Right atrium auricular region (tissue), 2 donors: Measurements from ENCODE around the gene TTC21B. TPM values are rescaled to one million over a fixed set of nuclear protein-coding genes. Genes with fewer than 3 reads are reported as not detected.
A peak's percentile ranks its signal among the peaks of the same experiment; 100 is the strongest.

Experiments
- DNase-seq: peaks from one replicate; pipeline ENCODE4 v3.0.0-alpha.2; 2019; ENCODE audit warnings: low spot score
- H3K27ac ChIP-seq, 2 donors: fragments of 200-600 bp; sonication (generic); 1 replicate in 1 of 2; 2 replicates in 1 of 2; pipeline ENCODE4 v1.5.1; 2016 to 2019
- H3K27me3 ChIP-seq, 2 donors: fragments of 200-600 bp; sonication (generic); one replicate each; pipeline versions ENCODE4 v1.5.1 to v1.6.0; 2017 to 2019
- H3K36me3 ChIP-seq: fragments of 200-600 bp; sonication (generic); one replicate; pipeline ENCODE4 v1.5.1; 2016
- H3K4me1 ChIP-seq, 2 donors: fragments of 200-600 bp; sonication (generic); one replicate each; pipeline versions ENCODE4 v1.5.1 to v1.6.0; 2017 to 2019
- H3K4me3 ChIP-seq, 2 donors: fragments of 200-600 bp; sonication (generic); 1 replicate in 1 of 2; 2 replicates in 1 of 2; pipeline ENCODE4 v1.5.1; 2017 to 2019; ENCODE audit warnings: mild to moderate bottlenecking in 1 of 2, moderate library complexity in 1 of 2
- H3K9me3 ChIP-seq, 2 donors: fragments of 200-600 bp; sonication (generic); one replicate each; pipeline ENCODE4 v1.5.1; 2019
- total RNA-seq, 2 donors: library from RNA; depleted of rRNA; stranded (reverse); fragments of >200 nt; gene quantifications; one replicate each; pipeline ENCODE4 v1.1.0, GENCODE V29; 2016
- TF ChIP-seq, protein P1 (sequence below), 2 donors: fragments of 200-600 bp; sonication (generic); IDR thresholded peaks; one replicate each; pipeline ENCODE4 v1.5.1; 2019; ENCODE audit warnings: antibody characterized with exemption in 2 of 2

The TTC21B gene
- total RNA-seq, 2 donors from 2014 or later: 9.9 TPM

DNA sequence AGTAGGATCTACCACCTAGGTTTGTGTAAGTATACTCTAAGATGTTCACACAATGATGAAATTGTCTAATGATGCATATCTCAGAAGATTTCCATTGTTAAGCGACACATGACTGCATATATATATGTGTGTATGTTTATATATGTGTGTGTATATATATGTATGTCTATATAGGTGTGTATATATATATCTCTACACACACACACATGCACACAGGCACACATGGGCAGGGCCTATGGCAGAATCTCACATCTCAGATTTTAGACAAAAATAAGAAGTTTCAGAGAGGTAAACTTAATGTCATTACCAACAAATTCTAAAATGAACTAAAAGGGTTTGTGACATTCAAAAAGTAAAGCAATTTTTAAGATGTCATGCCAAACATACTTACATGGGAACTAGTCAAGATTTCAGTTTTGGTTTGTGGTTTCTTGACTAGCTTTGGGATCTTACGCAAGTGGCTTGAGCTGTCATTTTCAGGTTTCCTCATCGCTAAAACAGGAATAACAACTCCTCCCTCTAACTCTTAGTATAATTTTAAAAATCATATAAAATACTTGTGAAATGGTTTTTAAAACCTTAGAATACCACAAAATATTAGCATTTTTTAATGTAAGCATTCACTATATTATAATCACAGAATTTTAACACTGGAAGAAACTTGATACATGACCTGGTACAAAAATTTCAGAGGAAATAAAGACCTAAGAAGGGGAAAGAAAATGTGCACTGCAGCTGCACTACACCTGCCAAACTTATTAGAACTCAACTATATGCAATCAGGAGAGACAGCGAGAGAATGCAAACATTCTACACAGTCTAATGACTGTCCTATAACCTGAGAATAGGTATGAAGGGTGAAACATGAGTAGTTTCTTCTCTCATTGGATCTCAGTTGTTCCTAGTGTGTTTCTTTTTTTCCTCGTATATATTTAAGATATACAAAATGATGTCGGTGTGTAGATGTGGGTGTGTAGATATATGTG, 75.7 kb downstream of the TTC21B start:
- Histone ChIP-seq H3K9me3 (no peaks in the 10 kb centered on the region), H3K36me3 (peaks cover 15% of the 10 kb centered on the region), H3K4me3 (no peak overlapping the region), H3K27me3 (no peaks in the 10 kb centered on the region), H3K27ac (no peak overlapping the region), H3K4me1 (peaks cover 0 to 2% of the 10 kb centered on the region in 2 donors)
- TF ChIP-seq, protein P1, sequence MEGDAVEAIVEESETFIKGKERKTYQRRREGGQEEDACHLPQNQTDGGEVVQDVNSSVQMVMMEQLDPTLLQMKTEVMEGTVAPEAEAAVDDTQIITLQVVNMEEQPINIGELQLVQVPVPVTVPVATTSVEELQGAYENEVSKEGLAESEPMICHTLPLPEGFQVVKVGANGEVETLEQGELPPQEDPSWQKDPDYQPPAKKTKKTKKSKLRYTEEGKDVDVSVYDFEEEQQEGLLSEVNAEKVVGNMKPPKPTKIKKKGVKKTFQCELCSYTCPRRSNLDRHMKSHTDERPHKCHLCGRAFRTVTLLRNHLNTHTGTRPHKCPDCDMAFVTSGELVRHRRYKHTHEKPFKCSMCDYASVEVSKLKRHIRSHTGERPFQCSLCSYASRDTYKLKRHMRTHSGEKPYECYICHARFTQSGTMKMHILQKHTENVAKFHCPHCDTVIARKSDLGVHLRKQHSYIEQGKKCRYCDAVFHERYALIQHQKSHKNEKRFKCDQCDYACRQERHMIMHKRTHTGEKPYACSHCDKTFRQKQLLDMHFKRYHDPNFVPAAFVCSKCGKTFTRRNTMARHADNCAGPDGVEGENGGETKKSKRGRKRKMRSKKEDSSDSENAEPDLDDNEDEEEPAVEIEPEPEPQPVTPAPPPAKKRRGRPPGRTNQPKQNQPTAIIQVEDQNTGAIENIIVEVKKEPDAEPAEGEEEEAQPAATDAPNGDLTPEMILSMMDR (IDR thresholded peaks at IDR 0.05): no peak
- no peak for DNase-seq

DNA sequence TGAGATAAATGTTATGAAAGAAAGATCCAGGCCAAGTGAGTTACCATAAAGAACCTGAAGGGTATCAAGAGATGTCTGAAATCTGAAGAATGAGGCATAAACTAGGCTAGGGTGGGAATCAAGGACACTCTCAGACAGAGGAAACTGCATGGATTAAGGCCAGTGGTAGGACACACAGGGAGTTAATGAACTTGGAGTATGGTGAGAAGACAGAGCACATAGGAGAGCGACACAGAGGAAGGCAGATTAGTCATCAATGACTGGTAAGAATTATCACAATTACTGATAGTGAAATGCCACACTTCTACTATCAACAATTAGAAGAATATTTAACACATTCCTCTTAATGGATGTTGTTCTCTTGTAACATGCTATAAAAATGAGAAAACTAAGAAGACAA, 76.9 kb downstream of the TTC21B start:
- TF ChIP-seq, protein P1 (IDR thresholded peaks at IDR 0.05): no peak
- H3K27ac ChIP-seq: no peak overlapping the region
- peaks cover 0 to 2% of the 10 kb centered on the region in 2 donors for H3K4me1 ChIP-seq
- peaks cover 15% of the 10 kb centered on the region for H3K36me3 ChIP-seq
- H3K27me3 ChIP-seq: no peaks in the 10 kb centered on the region
- no peak for DNase-seq
- H3K9me3 ChIP-seq: no peaks in the 10 kb centered on the region
- no peak overlapping the region for H3K4me3 ChIP-seq

DNA sequence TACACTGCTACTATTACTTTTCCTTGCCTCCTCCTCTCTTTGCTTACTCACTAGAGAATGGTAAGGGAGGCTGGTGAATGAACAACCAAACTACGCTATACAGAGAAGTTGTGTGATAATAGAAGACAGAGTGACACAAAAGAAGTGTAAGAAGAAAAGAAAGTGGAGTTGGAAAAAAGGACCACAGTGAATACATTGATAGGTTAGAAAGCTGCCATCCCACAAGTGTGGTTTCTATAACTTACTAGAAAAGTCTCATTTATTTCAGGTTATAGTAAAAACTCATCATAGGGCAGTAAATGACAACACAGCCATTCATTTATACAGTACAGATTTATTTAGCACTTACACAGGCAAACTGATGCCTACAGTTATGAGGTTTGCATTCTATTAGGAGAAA, 77.3 kb downstream of the TTC21B start:
- H3K4me1 ChIP-seq: peaks cover 0 to 2% of the 10 kb centered on the region in 2 donors
- no peak overlapping the region for H3K27ac ChIP-seq
- H3K27me3 ChIP-seq: no peaks in the 10 kb centered on the region
- TF ChIP-seq, protein P1 (IDR thresholded peaks at IDR 0.05): no peak
- no peaks in the 10 kb centered on the region for H3K9me3 ChIP-seq
- DNase-seq: no peak
- H3K36me3 ChIP-seq: peaks cover 15% of the 10 kb centered on the region
- H3K4me3 ChIP-seq: no peak overlapping the region

DNA sequence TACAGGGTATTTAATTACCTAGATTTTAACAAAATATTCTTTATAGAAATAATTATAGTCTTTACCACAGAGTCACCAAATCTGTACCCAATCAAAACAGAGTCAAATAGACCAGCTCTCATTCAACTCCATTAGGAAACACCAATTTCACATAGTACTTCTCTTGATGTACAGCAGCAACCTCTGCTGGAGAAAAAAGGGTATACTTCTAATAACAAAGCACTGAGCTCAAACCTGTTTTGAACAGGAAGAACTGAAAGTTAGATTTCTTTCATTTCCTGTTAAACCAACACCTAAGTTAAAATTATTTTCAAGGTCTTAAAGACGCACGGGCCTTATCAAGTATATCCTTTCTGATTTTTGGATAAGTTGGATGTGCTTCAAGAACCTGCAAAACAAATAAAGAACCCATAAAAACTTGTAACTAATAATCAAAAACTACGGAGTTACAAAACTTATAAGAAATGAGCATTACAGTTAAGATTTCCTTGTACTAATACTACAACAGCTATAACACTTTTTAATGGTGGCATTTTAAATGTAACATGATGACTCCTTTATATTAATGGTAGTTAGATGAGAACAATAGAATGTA, 79.0 kb downstream of the TTC21B start:
- Histone ChIP-seq H3K27me3 (no peaks in the 10 kb centered on the region), H3K36me3 (peaks cover 9% of the 10 kb centered on the region), H3K9me3 (no peaks in the 10 kb centered on the region), H3K4me1 (peaks cover 0 to 2% of the 10 kb centered on the region in 2 donors), H3K27ac (no peak overlapping the region), H3K4me3 (no peak overlapping the region)
- DNase-seq: no peak
- TF ChIP-seq, protein P1 (IDR thresholded peaks at IDR 0.05): peak in 1 of 2 donors; percentile 70

DNA sequence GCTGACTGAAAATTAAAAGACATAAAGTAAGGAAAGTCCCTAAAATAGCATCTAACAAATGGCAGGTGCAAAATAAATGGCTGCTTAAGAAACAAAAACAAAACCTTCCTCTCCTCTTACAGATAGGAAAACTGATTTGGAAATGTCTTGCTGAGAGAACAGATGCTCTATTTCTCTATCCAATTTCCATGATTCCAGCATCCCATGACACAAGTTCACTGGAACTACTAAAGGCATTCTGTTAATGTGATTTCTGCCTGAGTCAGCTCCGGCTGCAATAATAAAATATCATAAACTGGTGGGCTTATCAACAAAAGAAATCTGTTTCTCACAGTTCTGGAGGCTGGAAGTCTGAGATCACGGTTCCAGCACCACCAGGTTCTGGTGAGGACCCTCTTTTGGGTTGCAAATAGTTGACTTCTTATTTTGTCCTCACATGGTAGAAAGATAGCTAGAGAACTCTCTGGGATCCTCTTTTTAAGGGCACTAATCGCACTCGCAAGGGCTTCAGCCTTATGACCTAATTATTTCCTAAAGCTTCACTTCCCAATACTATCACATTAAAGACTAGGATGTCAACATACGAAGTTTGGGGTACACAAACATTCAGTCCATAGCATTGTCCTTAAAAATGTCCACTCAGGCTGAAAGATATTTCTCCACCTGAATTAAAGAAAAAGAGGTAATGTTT, 81.3 kb downstream of the TTC21B start:
- Histone ChIP-seq H3K9me3 (no peaks in the 10 kb centered on the region), H3K4me3 (no peak overlapping the region), H3K27ac (no peak overlapping the region), H3K36me3 (peaks cover 5% of the 10 kb centered on the region), H3K4me1 (peaks cover 0 to 2% of the 10 kb centered on the region in 2 donors), H3K27me3 (no peaks in the 10 kb centered on the region)
- DNase-seq: no peak
- TF ChIP-seq, protein P1 (IDR thresholded peaks at IDR 0.05): no peak
